RPMI7951 (cell line): ENCODE results near the gene SNCAIP. TPM values are rescaled to one million over a fixed set of nuclear protein-coding genes. Genes with fewer than 3 reads are reported as not detected.
"Not testable (repeated sequence)": the region's sequence is repeated elsewhere in the genome, so short reads cannot be mapped to it uniquely, and the experiment has no call there.

Experiments
- DNase-seq: peaks from one replicate; pipeline ENCODE4 v3.0.0-alpha.2; 2012; ENCODE audit warnings: low read depth
- total RNA-seq: library from RNA; depleted of rRNA; stranded (reverse); fragments of >200 nt; shearing (Covaris generic); gene quantifications from 2 replicates; pipeline ENCODE4 v1.2.3, GENCODE V29; 2014

Gene SNCAIP
- total RNA-seq, 1 experiment from 2014 or later = not detected

- no peak for DNase-seq
Measured at GRCh38 chr5:122358372-122358979, 46.4 kb downstream of the SNCAIP start.

- no peak for DNase-seq
Measured at GRCh38 chr5:122362361-122362760, 50.3 kb downstream of the SNCAIP start.

- DNase-seq = no peak
Measured at GRCh38 chr5:122363623-122364022, 51.6 kb downstream of the SNCAIP start.

- DNase-seq = no peak
Measured at GRCh38 chr5:122366501-122366900, 54.5 kb downstream of the SNCAIP start.

GRCh38 chr5:122367456-122367855 is 55.4 kb downstream of the SNCAIP start:
- DNase-seq = no peak

DNA sequence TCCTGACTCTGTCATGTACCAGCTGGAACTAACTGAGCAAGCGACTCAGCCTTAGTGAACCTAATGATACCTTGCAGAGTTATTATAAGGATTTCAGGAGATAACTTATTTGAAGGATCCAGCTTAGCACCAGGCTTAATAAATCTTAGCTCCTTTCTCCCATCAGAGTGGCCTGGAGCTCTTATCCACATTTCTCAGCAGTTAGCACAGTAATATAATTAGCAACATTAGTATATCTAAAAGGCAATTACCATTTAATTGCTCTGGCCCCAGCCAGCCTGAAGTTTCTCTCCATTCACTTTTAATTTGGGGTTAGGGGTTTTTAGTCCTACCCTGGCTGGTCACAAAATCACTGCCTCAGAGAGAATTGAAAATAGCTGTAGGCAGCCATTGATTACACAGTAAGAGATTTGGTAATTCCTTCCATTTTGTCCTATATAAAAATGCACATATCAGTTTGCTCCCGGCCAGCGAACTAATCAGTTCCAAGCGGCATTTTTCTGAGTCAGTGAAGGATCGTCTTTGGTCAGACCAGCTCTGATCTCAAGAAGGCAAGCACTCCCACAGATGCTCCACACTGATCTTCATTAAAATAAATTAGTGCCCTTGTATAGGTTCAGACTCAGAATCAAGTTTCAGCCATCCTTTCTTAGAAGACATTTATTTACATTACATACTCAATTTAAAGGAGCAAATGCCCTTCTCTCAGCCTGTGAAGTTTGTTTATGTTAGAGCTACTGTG is 56.6 kb downstream of the SNCAIP start:
- DNase-seq = no peak

- no peak for DNase-seq
Measured at GRCh38 chr5:122369253-122369815, 57.3 kb downstream of the SNCAIP start.

- DNase-seq = no peak
Measured at GRCh38 chr5:122371511-122372151, 59.6 kb downstream of the SNCAIP start.

- no peak for DNase-seq
Measured at GRCh38 chr5:122374110-122374509, 62.1 kb downstream of the SNCAIP start.

DNA sequence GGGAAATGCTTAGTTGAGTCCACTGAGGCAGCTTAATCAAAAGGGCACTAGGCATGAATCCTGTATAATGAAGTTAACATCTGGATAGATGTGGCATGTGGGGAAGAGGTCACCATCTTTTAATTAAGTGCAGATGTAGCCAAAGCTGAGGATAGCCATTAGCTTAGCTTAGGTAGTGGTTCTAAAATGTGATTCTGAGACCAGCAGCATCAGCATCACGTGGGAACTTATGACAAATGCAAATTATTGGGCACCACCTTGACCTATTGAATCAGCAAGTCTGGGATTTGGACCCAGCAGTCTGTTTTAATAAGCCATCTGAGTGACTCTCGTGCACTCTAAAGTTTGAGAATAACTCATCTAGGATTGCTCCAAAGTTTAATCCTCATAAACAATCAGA is 63.8 kb downstream of the SNCAIP start:
- no peak for DNase-seq

DNA sequence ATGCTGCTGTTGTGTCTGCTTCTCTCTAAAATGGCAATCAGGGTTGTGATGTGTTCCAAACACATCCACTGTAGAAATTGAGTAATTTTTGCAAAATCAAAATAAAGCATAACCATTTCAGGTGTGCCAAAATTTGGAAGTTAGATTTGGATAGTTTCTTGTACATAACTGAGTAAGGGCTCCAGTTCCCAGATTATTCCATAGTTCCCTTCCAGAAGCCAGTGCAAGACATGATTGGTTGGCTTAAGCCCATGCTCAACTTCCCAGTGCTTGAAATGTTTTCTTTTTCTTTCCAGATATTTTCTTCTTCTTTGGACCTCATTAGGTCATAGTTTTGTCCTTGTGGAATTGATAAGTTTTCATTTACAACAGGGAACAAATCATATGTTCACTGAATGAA is 64.2 kb downstream of the SNCAIP start:
- no peak for DNase-seq

DNA sequence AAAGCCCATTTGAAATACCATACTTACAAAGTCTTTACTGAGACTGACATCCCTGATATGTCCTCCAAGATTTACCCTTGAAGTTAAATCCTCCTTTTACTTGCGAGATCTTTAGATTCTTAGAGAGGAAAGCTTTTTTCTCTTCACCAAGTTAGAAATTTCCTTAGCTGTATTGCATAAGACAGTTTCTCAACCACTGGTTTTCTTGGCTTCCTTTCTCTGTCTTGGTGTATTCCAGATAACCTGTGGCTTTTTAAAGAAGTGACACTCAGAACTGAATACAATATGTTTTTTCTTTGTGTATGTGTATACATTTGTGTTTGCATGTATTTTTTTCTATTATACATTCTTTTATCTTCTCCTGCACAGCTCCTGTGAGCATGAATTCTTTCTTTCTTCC is 65.0 kb downstream of the SNCAIP start:
- no peak for DNase-seq

- DNase-seq = not testable (repeated sequence)
Measured at GRCh38 chr5:122382938-122383337, 70.9 kb downstream of the SNCAIP start.

DNA sequence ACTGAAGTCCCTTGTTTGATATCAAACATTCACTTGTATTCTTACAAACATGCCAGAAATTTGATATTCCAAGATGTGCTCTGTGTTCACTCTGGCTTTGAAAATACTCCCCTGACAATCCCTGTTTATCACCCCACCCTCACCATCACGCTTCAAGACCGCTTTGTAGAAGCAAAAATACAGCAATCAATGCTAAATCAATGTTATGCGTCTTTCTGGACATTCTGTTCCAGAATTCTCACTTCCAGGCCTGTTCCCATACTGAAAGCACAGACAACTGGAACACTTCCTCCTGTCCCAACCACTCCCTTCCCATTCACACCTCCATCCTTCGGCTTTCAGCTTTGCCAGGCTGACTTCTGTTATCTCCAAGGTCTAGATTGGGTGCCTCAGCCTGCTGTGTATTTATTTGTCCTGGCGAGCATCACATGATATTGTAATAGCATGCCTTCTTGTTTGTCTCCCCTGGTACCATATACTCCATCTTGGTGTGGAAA is 72.8 kb downstream of the SNCAIP start:
- no peak for DNase-seq

DNA sequence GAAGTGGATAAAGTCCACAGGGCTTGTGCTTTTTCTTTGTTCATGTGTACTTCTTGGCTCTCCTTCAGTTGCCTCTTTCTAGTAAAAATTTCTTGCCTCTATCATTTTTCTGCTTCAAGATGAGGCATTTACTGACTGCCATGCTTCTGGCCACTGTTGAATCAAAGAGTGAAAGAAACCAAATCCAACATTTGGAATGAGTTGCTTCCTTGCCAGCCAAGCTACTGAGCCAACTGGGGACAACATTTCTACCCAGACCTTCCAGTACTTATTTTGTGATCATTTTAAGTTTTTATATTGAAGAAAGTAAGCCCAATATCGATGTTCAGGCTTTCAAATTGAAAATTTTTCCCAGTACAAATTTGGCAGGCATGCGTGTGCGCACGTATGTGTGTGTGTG is 73.2 kb downstream of the SNCAIP start:
- no peak for DNase-seq

GRCh38 chr5:122385808-122386207 is 73.8 kb downstream of the SNCAIP start:
- no peak for DNase-seq

- DNase-seq = no peak
Measured at GRCh38 chr5:122390154-122390553, 78.1 kb downstream of the SNCAIP start.

GRCh38 chr5:122390694-122391093 is 78.7 kb downstream of the SNCAIP start:
- DNase-seq = no peak

- no peak for DNase-seq
Measured at GRCh38 chr5:122391621-122392020, 79.6 kb downstream of the SNCAIP start.

GRCh38 chr5:122392224-122392623 is 80.2 kb downstream of the SNCAIP start:
- no peak for DNase-seq

DNA sequence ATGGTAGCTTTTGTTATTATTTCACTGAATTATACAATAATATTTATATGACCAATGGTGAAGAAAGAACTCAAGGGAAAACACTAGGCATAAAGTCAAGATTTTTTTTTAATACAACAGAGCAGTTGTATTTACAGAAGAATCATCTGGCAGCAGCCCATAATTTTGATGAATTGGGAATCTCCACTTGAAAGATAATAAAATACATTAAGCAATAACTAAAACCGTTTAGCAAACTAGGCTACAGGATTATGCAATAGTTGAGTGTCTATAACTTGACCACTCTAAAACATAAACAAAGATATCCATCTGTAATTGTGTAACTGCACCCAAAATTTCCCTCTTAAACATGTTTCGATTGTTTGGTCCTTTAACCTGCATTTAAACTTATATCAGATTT is 80.8 kb downstream of the SNCAIP start:
- DNase-seq = no peak

DNA sequence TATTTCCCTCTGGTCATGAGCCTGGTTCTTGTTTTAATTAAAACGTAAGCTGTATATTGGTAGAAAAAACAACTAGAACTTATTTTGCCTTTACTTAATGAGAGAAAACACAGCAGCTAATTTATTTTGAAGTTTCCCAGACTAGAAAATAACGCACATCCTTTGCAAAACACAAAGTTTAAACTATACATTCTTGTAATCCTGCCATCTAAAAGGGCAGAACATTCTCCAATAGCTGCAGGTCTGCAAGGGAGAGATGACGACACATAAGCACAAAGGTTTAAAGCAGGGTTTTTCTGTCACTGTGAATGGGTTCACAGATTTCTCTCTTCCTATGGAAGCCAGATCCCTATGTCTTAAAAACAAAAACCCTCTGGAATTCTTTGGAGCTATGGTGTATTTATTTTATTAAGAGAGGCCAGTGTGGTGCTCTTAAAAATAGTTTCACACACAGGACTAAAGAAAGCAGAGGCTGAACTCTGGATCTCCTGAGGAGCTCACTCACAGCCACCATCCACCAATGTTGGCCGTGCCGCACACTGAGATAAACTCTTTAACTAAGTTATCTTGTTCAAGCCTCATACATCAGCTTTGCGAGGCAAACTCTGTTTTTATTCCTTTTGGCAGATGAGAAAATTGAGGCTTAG is 82.4 kb downstream of the SNCAIP start:
- no peak for DNase-seq
